A673 (cell line): ENCODE measurements around the gene DENND5B. TPM values are rescaled to one million over a fixed set of nuclear protein-coding genes. Genes with fewer than 3 reads are reported as not detected.

Experiments
- BruUV-seq: library from RNA; stranded (reverse); fragments of 400-500 nt; replicated peaks from 2 replicates; lab custom pipeline; 2021; lab: Mats Ljungman, UMichigan
- CTCF ChIA-PET: fragments of 300-600 bp; sonication (Branson Sonifier 250); formaldehyde crosslinking; loops from one replicate; lab custom pipeline; 2022; ENCODE audit warnings: antibody characterized with exemption; lab: Charles Lee
- POLR2A ChIA-PET: fragments of 300-600 bp; sonication (Branson Sonifier 250); formaldehyde crosslinking; loops from one replicate; lab custom pipeline; 2022; ENCODE audit warnings: antibody characterized with exemption; ENCODE audit not compliant: low non-redundant PET; lab: Charles Lee
- DNase-seq: peaks from one replicate; pipeline ENCODE4 v3.0.0-alpha.2; 2015; ENCODE audit warnings: low spot score
- H3K27ac ChIP-seq: fragments of 200-600 bp; sonication (generic); 2 replicates; pipeline ENCODE4 v1.5.1; 2016; ENCODE audit warnings: mixed run types, low read depth, mild to moderate bottlenecking, mixed read lengths, antibody characterized with exemption, low read length; ENCODE audit not compliant: poor library complexity, severe bottlenecking
- H3K27me3 ChIP-seq: fragments of 200-600 bp; sonication (generic); replicated peaks from 2 replicates; pipeline ENCODE4 v1.6.1; 2017; ENCODE audit warnings: mixed run types, low read depth, mild to moderate bottlenecking, mixed read lengths, antibody characterized with exemption, low read length; ENCODE audit not compliant: insufficient read depth, poor library complexity
- H3K36me3 ChIP-seq: fragments of 200-600 bp; sonication (generic); 2 replicates; pipeline ENCODE4 v1.6.1; 2016; ENCODE audit warnings: mixed run types, mild to moderate bottlenecking, mixed read lengths, antibody characterized with exemption, low read length; ENCODE audit not compliant: insufficient read depth, poor library complexity, severe bottlenecking
- H3K4me1 ChIP-seq: fragments of 200-600 bp; sonication (generic); 2 replicates; pipeline ENCODE4 v1.6.1; 2017; ENCODE audit warnings: mixed run types, mild to moderate bottlenecking, mixed read lengths, antibody characterized with exemption, low read length; ENCODE audit not compliant: insufficient read depth, poor library complexity, severe bottlenecking
- H3K4me3 ChIP-seq: fragments of 200-600 bp; sonication (generic); 2 replicates; pipeline ENCODE4 v1.5.1; 2016; ENCODE audit warnings: low read depth, mixed run types, mild to moderate bottlenecking, mixed read lengths, low read length; ENCODE audit not compliant: poor library complexity, severe bottlenecking
- H3K9me3 ChIP-seq: fragments of 200-600 bp; sonication (generic); 2 replicates; pipeline ENCODE4 v1.6.1; 2016; ENCODE audit warnings: mixed run types, low read depth, mild to moderate bottlenecking, mixed read lengths, antibody characterized with exemption, low read length; ENCODE audit not compliant: poor library complexity, severe bottlenecking
- CTCF ChIP-seq: fragments of 300-800, 200-600 bp; sonication (generic); conservative IDR thresholded peaks from 2 replicates; pipeline ENCODE4 v1.5.1; 2017; ENCODE audit warnings: low read depth, mild to moderate bottlenecking, antibody characterized with exemption, low read length, moderate library complexity, mixed read lengths
- EZH2 ChIP-seq: fragments of 200-600 bp; sonication (generic); IDR thresholded peaks from 2 replicates; pipeline ENCODE4 v1.6.1; 2017; ENCODE audit warnings: borderline replicate concordance, low read depth, mild to moderate bottlenecking, mixed read lengths, antibody characterized with exemption, low read length; ENCODE audit not compliant: poor library complexity, severe bottlenecking
- intact Hi-C: fragments of 100-400 bp; cut with micrococcal nuclease; formaldehyde crosslinking; loops from one replicate; pipeline ENCODE4 v1.10.0; 2022; ENCODE audit not compliant: unreplicated experiment
- total RNA-seq: library from RNA; stranded (reverse); gene quantifications from 2 replicates; pipeline ENCODE4 v1.2.3, GENCODE V29; 2021

Gene DENND5B
- total RNA-seq, 1 experiment from 2014 or later: 7.6 TPM

GRCh38 chr12:31371256-31371620 lies 219.7 kb downstream of the DENND5B start:
- H3K27ac ChIP-seq: no peak overlapping the region
- no peak for DNase-seq
- H3K36me3 ChIP-seq: no peaks in the 10 kb centered on the region
- no peak for TF ChIP-seq EZH2
- no peak for TF ChIP-seq CTCF
- H3K27me3 ChIP-seq: no peaks in the 10 kb centered on the region
- CTCF ChIA-PET: interaction anchor here (0.6 kb wide), 1 partner anchor 621 kb away, joined by 7 read pairs; no protein-coding TSS in a partner anchor
- POLR2A ChIA-PET: no interaction called here
- no TSS peak for BruUV-seq
- H3K4me1 ChIP-seq: peaks cover 6% of the 10 kb centered on the region
- intact Hi-C loops: no loop called here
- no peak overlapping the region for H3K4me3 ChIP-seq
- H3K9me3 ChIP-seq: no peaks in the 10 kb centered on the region

- BruUV-seq: no TSS peak
- DNase-seq: no peak
- ChIA-PET CTCF (no interaction called here), POLR2A (no interaction called here)
- Histone ChIP-seq H3K36me3 (no peaks in the 10 kb centered on the region), H3K9me3 (no peaks in the 10 kb centered on the region), H3K27ac (no peak overlapping the region), H3K4me1 (peaks cover 6% of the 10 kb centered on the region), H3K4me3 (no peak overlapping the region), H3K27me3 (no peaks in the 10 kb centered on the region)
- TF ChIP-seq EZH2 (no peak), CTCF (no peak)
- intact Hi-C loops: no loop called here
Measured at GRCh38 chr12:31370531-31371255, 220.2 kb downstream of the DENND5B start.

- peak; percentile 32 for DNase-seq
- Histone ChIP-seq H3K27me3 (no peaks in the 10 kb centered on the region), H3K36me3 (no peaks in the 10 kb centered on the region), H3K4me3 (peak overlapping the region; percentile 15), H3K27ac (no peak overlapping the region), H3K9me3 (no peaks in the 10 kb centered on the region), H3K4me1 (peaks cover 6% of the 10 kb centered on the region)
- ChIA-PET CTCF (no interaction called here), POLR2A (no interaction called here)
- no TSS peak for BruUV-seq
- intact Hi-C loops: no loop called here
- TF ChIP-seq EZH2 (no peak), CTCF (no peak)
Measured at GRCh38 chr12:31369712-31370521, 221.0 kb downstream of the DENND5B start.
